PFSK-1 (cell line): Measurements from ENCODE around the gene AKT1.

ENCODE experiments used
- FOXP2 ChIP-seq: optimal IDR thresholded peaks from 2 replicates; pipeline ENCODE3; 2011; ENCODE audit warnings: borderline replicate concordance, control low read depth, inconsistent platforms; ENCODE audit not compliant: insufficient read depth; ENCODE audit errors: extremely low read length, extremely low read depth
- POLR2AphosphoS5 ChIP-seq: IDR thresholded peaks from 2 replicates; pipeline ENCODE4 v1.6.1; 2012; ENCODE audit warnings: low read depth, mild to moderate bottlenecking, control low read depth, low read length, moderate library complexity
- REST ChIP-seq, 2 experiments: IDR thresholded peaks; 2 replicates each; pipeline versions ENCODE4 v1.6.1 to v1.8.0; 2011 to 2012; ENCODE audit warnings: low read depth in 2 of 2, low read length in 2 of 2, control low read depth in 1 of 2, inconsistent platforms in 1 of 2, mild to moderate bottlenecking in 1 of 2, moderate library complexity in 1 of 2; ENCODE audit not compliant: insufficient read depth in 1 of 2
- SIN3A ChIP-seq: IDR thresholded peaks from 2 replicates; pipeline ENCODE4 v1.6.1; 2012; ENCODE audit warnings: mild to moderate bottlenecking, low read length, moderate library complexity, borderline replicate concordance; ENCODE audit not compliant: insufficient read depth
- TAF1 ChIP-seq: IDR thresholded peaks from 2 replicates; pipeline ENCODE4 v1.6.1; 2012; ENCODE audit warnings: low read length, control low read depth, borderline replicate concordance; ENCODE audit not compliant: insufficient read depth

The AKT1 gene

GRCh38 chr14:104803912-104804410 is 8.4 kb upstream of the AKT1 start:
- TF ChIP-seq REST (IDR thresholded peaks at IDR 0.05; ENCODE audit: insufficient read depth in 1 of 2, low read depth in 2 of 2, low read length in 2 of 2) = no peak
- TF ChIP-seq SIN3A = no peak
- TF ChIP-seq POLR2AphosphoS5 = no peak

- TF ChIP-seq FOXP2 (no peak), SIN3A (no peak), REST (IDR thresholded peaks at IDR 0.05; ENCODE audit: insufficient read depth in 1 of 2, low read depth in 2 of 2, low read length in 2 of 2) (no peak), POLR2AphosphoS5 (no peak), TAF1 (no peak)
These were observed 7.8 kb upstream of the AKT1 start for GRCh38 chr14:104803280-104803911.

GRCh38 chr14:104802394-104803184 is 7.0 kb upstream of the AKT1 start:
- TF ChIP-seq POLR2AphosphoS5 (no peak), FOXP2 (no peak), SIN3A (no peak), TAF1 (no peak), REST (IDR thresholded peaks at IDR 0.05; ENCODE audit: insufficient read depth in 1 of 2, low read depth in 2 of 2, low read length in 2 of 2) (no peak)

- TF ChIP-seq FOXP2 = no peak
- TF ChIP-seq POLR2AphosphoS5 = no peak
- TF ChIP-seq SIN3A = no peak
- no peak for TF ChIP-seq REST (IDR thresholded peaks at IDR 0.05; ENCODE audit: insufficient read depth in 1 of 2, low read depth in 2 of 2, low read length in 2 of 2)
- no peak for TF ChIP-seq TAF1
These were observed 6.2 kb upstream of the AKT1 start for GRCh38 chr14:104801520-104802393.
